DND-41 (cell line): ENCODE results near the gene RSBN1L.

Experiments used
- CTCF ChIP-seq: IDR thresholded peaks from 2 replicates; pipeline ENCODE4 v1.5.1; 2012; ENCODE audit warnings: borderline replicate concordance, low read length, moderate library complexity, mild to moderate bottlenecking; ENCODE audit not compliant: poor library complexity, severe bottlenecking; ENCODE audit errors: extremely low read depth
- EZH2 ChIP-seq: IDR thresholded peaks from 3 replicates; pipeline ENCODE4 v1.6.1; 2012; ENCODE audit warnings: borderline replicate concordance, low read depth, mild to moderate bottlenecking, moderate library complexity, low read length, inconsistent platforms; ENCODE audit not compliant: severe bottlenecking

GRCh38 chr7:77799078-77799964 is 103.1 kb downstream of the RSBN1L start:
- TF ChIP-seq CTCF = no peak
- TF ChIP-seq EZH2 = no peak
